Neural progenitor cell (in vitro differentiated cells): ENCODE measurements around the gene KIF16B.

Experiments
- EZH2 ChIP-seq: fragments of 200-600 bp; sonication (generic); IDR thresholded peaks from 2 replicates; pipeline ENCODE4 v1.6.1; 2017; ENCODE audit warnings: antibody characterized with exemption, mild to moderate bottlenecking, moderate library complexity
- EZH2phosphoT487 ChIP-seq: fragments of 200-600 bp; sonication (generic); IDR thresholded peaks from 2 replicates; pipeline ENCODE4 v1.6.1; 2017; ENCODE audit warnings: antibody characterized with exemption
- TF ChIP-seq, protein P1 (sequence below): fragments of 200-600 bp; sonication (generic); IDR thresholded peaks from 2 replicates; pipeline ENCODE4 v1.5.1; 2017; ENCODE audit warnings: antibody characterized with exemption, mild to moderate bottlenecking

- TF ChIP-seq, protein P1, sequence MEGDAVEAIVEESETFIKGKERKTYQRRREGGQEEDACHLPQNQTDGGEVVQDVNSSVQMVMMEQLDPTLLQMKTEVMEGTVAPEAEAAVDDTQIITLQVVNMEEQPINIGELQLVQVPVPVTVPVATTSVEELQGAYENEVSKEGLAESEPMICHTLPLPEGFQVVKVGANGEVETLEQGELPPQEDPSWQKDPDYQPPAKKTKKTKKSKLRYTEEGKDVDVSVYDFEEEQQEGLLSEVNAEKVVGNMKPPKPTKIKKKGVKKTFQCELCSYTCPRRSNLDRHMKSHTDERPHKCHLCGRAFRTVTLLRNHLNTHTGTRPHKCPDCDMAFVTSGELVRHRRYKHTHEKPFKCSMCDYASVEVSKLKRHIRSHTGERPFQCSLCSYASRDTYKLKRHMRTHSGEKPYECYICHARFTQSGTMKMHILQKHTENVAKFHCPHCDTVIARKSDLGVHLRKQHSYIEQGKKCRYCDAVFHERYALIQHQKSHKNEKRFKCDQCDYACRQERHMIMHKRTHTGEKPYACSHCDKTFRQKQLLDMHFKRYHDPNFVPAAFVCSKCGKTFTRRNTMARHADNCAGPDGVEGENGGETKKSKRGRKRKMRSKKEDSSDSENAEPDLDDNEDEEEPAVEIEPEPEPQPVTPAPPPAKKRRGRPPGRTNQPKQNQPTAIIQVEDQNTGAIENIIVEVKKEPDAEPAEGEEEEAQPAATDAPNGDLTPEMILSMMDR, result no peak
- TF ChIP-seq EZH2phosphoT487 (no peak), EZH2 (no peak)
These were observed 343.4 kb downstream of the KIF16B start for GRCh38 chr20:16229813-16230212.
